ENCODE measurements around the gene MYO5C.

Gene MYO5C

GRCh38 chr15:52295421-52296001, at the start of gene MYO5C:
MYO5C (minus strand) TSS chr15:52295804; CDS start chr15:52295636, 168 bp downstream.
- no peak for DNase-seq (ENCODE audit: low spot score)

- no peak for DNase-seq (ENCODE audit: low spot score)
Observed at GRCh38 chr15:52344592-52344991, 49.0 kb upstream of the MYO5C start.

- no peak for DNase-seq (ENCODE audit: low spot score)
Observed at GRCh38 chr15:52343831-52344230, 48.2 kb upstream of the MYO5C start.

GRCh38 chr15:52340093-52340492, 44.5 kb upstream of the MYO5C start:
- DNase-seq (ENCODE audit: low spot score): no peak

- DNase-seq (ENCODE audit: low spot score): no peak
Observed at GRCh38 chr15:52338891-52339290, 43.3 kb upstream of the MYO5C start.

- no peak for DNase-seq (ENCODE audit: low spot score)
Observed at GRCh38 chr15:52338058-52338457, 42.5 kb upstream of the MYO5C start.

- no peak for DNase-seq (ENCODE audit: low spot score)
Observed at GRCh38 chr15:52337198-52337853, 41.7 kb upstream of the MYO5C start.

- DNase-seq (ENCODE audit: low spot score): no peak
Observed at GRCh38 chr15:52336529-52336928, 40.9 kb upstream of the MYO5C start.

- no peak for DNase-seq (ENCODE audit: low spot score)
Observed at GRCh38 chr15:52334491-52335160, 39.0 kb upstream of the MYO5C start.

- peak; percentile 89 for DNase-seq (ENCODE audit: low spot score)
Observed at GRCh38 chr15:52331490-52332240, 36.1 kb upstream of the MYO5C start.

- no peak for DNase-seq (ENCODE audit: low spot score)
Observed at GRCh38 chr15:52329987-52330386, 34.4 kb upstream of the MYO5C start.

- DNase-seq (ENCODE audit: low spot score): no peak
Observed at GRCh38 chr15:52329150-52329549, 33.5 kb upstream of the MYO5C start.

- no peak for DNase-seq (ENCODE audit: low spot score)
Observed at GRCh38 chr15:52328680-52329079, 33.1 kb upstream of the MYO5C start.

GRCh38 chr15:52326756-52327155, 31.2 kb upstream of the MYO5C start:
- DNase-seq (ENCODE audit: low spot score): no peak

GRCh38 chr15:52324109-52324508, 28.5 kb upstream of the MYO5C start:
- DNase-seq (ENCODE audit: low spot score): no peak

GRCh38 chr15:52318729-52319500, 23.3 kb upstream of the MYO5C start:
- DNase-seq (ENCODE audit: low spot score): no peak

- DNase-seq (ENCODE audit: low spot score): no peak
Observed at GRCh38 chr15:52317688-52318087, 22.1 kb upstream of the MYO5C start.

GRCh38 chr15:52317022-52317421, 21.4 kb upstream of the MYO5C start:
- no peak for DNase-seq (ENCODE audit: low spot score)

- no peak for DNase-seq (ENCODE audit: low spot score)
Observed at GRCh38 chr15:52309154-52309548, 13.5 kb upstream of the MYO5C start.

- no peak for DNase-seq (ENCODE audit: low spot score)
Observed at GRCh38 chr15:52308446-52309153, 13.0 kb upstream of the MYO5C start.

GRCh38 chr15:52307847-52308246, 12.2 kb upstream of the MYO5C start:
- no peak for DNase-seq (ENCODE audit: low spot score)
